ENCODE data around the gene GAS5.
"Not testable (repeated sequence)": the region's sequence is repeated elsewhere in the genome, so short reads cannot be mapped to it uniquely, and the experiment has no call there.

- TF ChIP-seq CTCF (IDR thresholded peaks at IDR 0.05; ENCODE audit: control extremely low read depth in 1 of 3, insufficient read depth in 1 of 3, low read depth in 1 of 3, low read length in 3 of 3); JUND (IDR thresholded peaks at IDR 0.05; ENCODE audit: low read length); POLR2A (IDR thresholded peaks at IDR 0.05; ENCODE audit: control extremely low read depth in 1 of 2, low read depth in 2 of 2, low read length in 2 of 2); POLR2AphosphoS5 (IDR thresholded peaks at IDR 0.05; ENCODE audit: low read depth, low read length); EZH2 (IDR thresholded peaks at IDR 0.05; ENCODE audit: low read depth, low read length, severe bottlenecking); SRF (IDR thresholded peaks at IDR 0.05; ENCODE audit: low read depth, low read length); KDM5A (IDR thresholded peaks at IDR 0.05; ENCODE audit: low read length); SIN3A (conservative IDR thresholded peaks at IDR 0.05 in 1 of 2, IDR thresholded peaks at IDR 0.05 in 1 of 2; ENCODE audit: low read depth in 1 of 2, low read length in 2 of 2); NRF1 (IDR thresholded peaks at IDR 0.05; ENCODE audit: low read depth, low read length); SUZ12 (IDR thresholded peaks at IDR 0.05; ENCODE audit: low read length); CHD2 (IDR thresholded peaks at IDR 0.05; ENCODE audit: low read length); HDAC6 (IDR thresholded peaks at IDR 0.05; ENCODE audit: low read depth, low read length): not testable (repeated sequence)
Observed at GRCh38 chr1:173881117-173881516, 13.3 kb upstream of the GAS5 start.
